ENCODE results near the gene RTKN.
"Not testable (repeated sequence)": the region's sequence is repeated elsewhere in the genome, so short reads cannot be mapped to it uniquely, and the experiment has no call there.

DNA sequence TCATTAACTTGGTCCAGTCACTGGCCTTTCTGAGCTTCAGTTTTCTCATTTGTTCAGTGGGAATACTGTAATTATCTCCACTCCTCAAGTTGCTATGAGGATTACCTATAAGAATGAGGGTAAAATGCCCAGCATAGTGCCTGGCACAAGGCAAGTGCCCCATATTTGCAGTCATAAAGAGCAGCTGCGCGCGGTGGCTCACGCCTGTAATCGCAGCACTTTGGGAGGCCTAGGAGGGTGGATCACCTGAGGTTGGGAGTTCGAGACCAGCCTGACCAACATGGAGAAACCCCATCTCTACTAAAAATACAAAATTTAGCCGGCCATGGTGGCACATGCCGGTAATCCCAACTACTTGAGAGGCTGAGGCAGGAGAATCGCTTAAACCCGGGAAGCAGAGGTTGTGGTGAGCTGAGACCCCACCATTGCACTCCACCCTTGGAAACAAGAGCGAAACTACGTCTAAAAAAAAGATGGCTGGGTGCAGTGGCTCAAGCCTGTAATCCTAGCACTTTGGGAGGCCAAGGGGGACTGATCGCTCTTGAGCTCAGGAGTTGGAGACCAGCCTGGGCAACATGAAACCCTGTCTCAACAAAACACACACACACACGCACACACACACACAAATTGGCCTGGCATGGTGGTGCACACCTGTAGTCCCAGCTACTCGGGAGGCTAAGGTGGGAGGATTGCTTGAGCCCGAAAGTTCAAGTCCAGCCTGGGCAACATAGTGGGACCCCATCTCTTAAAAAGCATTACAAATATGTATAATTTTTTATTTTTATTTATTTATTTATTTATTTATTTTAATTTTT, 953 bp upstream of the RTKN start:
- TF ChIP-seq, protein P1, sequence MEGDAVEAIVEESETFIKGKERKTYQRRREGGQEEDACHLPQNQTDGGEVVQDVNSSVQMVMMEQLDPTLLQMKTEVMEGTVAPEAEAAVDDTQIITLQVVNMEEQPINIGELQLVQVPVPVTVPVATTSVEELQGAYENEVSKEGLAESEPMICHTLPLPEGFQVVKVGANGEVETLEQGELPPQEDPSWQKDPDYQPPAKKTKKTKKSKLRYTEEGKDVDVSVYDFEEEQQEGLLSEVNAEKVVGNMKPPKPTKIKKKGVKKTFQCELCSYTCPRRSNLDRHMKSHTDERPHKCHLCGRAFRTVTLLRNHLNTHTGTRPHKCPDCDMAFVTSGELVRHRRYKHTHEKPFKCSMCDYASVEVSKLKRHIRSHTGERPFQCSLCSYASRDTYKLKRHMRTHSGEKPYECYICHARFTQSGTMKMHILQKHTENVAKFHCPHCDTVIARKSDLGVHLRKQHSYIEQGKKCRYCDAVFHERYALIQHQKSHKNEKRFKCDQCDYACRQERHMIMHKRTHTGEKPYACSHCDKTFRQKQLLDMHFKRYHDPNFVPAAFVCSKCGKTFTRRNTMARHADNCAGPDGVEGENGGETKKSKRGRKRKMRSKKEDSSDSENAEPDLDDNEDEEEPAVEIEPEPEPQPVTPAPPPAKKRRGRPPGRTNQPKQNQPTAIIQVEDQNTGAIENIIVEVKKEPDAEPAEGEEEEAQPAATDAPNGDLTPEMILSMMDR (IDR thresholded peaks at IDR 0.05 in 2 of 3, conservative IDR thresholded peaks at IDR 0.05 in 1 of 3; ENCODE audit: borderline replicate concordance in 1 of 3, insufficient read depth in 1 of 3, low read depth in 2 of 3, low read length in 2 of 3), result not testable (repeated sequence)
- not testable (repeated sequence) for TF ChIP-seq POLR2AphosphoS5 (IDR thresholded peaks at IDR 0.05; ENCODE audit: low read depth, low read length); POLR2A (IDR thresholded peaks at IDR 0.05; ENCODE audit: borderline replicate concordance, extremely low read depth, insufficient read depth, insufficient read length); CEBPB (IDR thresholded peaks at IDR 0.05; ENCODE audit: low read depth); YY1 (IDR thresholded peaks at IDR 0.05; ENCODE audit: extremely low read depth, insufficient replicate concordance, low read depth, low read length); FOSL1 (IDR thresholded peaks at IDR 0.05; ENCODE audit: low read depth); EZH2 (IDR thresholded peaks at IDR 0.05); EZH2phosphoT487 (IDR thresholded peaks at IDR 0.05; ENCODE audit: borderline replicate concordance); RAD21 (IDR thresholded peaks at IDR 0.05; ENCODE audit: low read depth)
- TF ChIP-seq, protein P2, sequence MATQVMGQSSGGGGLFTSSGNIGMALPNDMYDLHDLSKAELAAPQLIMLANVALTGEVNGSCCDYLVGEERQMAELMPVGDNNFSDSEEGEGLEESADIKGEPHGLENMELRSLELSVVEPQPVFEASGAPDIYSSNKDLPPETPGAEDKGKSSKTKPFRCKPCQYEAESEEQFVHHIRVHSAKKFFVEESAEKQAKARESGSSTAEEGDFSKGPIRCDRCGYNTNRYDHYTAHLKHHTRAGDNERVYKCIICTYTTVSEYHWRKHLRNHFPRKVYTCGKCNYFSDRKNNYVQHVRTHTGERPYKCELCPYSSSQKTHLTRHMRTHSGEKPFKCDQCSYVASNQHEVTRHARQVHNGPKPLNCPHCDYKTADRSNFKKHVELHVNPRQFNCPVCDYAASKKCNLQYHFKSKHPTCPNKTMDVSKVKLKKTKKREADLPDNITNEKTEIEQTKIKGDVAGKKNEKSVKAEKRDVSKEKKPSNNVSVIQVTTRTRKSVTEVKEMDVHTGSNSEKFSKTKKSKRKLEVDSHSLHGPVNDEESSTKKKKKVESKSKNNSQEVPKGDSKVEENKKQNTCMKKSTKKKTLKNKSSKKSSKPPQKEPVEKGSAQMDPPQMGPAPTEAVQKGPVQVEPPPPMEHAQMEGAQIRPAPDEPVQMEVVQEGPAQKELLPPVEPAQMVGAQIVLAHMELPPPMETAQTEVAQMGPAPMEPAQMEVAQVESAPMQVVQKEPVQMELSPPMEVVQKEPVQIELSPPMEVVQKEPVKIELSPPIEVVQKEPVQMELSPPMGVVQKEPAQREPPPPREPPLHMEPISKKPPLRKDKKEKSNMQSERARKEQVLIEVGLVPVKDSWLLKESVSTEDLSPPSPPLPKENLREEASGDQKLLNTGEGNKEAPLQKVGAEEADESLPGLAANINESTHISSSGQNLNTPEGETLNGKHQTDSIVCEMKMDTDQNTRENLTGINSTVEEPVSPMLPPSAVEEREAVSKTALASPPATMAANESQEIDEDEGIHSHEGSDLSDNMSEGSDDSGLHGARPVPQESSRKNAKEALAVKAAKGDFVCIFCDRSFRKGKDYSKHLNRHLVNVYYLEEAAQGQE (IDR thresholded peaks at IDR 0.05; ENCODE audit: low read depth), result not testable (repeated sequence)
